Measurements from ENCODE around the gene NDUFA13.

The NDUFA13 gene

DNA sequence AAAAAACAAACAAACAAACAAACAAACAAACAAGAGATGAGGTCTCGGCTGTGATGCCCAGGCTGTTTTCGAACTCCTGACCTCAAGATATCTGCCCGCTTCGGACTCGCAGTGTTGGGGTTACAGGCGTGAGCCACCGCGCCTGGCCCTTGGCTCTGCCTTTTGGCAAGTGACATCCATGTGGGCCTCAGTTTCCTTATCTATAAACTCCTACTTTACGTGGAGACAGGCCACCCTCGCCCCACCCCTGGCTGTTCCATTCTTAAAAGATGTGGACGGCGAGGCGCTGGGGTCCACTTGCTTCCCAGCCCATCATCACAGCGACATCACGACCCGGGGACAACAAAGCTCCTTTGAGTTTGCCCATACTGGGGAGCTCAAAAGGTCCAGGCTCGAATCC is 2.3 kb upstream of the NDUFA13 start:
- no peak for DNase-seq

DNA sequence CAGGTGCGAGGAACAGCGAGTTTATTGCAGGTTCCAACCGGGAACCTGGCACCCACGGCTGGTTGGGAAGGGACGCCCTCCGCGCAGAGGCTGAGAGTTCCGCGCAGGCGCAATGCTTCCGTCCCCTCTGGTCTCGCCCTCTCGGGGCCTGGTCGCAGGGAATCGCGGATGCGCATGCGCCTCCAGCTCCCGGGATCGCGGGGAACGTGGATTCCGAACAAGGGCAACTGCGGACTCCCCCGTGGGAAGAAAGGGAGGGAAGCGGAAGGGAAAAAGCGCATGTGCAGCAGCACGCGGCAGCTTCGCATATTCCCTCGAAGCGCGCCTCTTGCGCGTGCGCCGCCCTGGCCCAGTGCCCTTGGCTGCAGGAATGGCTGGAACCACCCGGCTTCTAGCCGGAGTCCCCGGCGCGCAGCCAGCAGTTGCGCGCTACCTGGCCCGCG is 1.8 kb upstream of the NDUFA13 start:
- DNase-seq: no peak

DNA sequence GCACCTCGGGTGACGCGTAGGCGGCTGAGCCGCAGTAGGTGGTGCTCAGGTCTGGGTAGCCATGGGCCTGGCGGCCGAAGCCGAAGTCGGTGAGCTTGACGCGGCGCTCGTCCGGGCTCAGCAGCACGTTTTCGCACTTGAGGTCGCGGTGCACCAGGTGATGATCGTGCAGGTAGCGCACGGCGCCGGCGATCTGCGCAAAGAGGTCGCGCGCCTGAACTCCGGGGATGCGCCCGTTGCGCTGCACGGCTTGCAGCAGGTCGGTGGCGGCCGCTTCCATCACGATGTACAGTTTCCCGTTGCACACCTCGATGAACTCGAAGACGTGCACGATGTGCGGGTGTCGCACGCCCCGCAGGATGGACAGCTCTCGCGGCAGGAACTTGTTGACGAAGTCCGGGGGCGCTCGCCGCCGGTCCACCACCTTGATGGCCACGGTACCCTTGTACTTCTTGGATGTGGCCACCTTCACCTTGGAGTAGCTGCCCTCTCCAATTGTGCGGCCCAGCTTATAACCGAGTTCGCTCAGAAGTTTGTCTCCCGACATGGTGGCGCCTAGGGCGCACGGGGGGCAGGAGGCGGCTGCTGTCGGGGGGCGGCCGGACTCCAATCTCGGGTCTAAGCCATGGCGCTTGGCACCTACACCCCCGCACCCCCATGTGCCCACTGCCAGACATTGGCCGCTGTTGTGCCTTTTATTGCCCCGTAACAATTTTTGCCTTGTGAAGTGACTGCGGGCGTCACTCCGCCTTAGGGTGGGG is 964 bp upstream of the NDUFA13 start, which contains the start of gene TSSK6:
TSS of gene TSSK6 (minus strand) at position 668 of the 761 bp plus-strand sequence. CDS start at position 547, 121 bp downstream.
- no peak for DNase-seq

DNA sequence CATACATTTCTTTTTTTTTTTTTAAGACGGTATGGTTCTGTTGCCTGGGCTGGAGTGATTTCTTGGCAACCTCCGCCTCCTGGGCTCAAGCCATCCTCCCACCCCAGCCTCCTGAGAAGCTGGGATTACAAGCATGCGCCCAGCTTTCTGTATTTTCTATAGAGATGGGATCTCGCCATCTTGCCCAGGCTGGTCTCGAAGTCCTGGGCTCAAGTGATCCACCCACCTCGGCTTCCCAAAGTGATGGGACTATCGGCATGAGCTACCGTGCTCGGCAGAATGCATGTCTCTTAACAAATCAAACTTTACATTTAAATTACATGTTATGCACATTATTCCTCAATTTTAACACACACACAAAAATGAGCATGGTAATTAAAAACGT is 1.2 kb downstream of the NDUFA13 start:
- DNase-seq: no peak

DNA sequence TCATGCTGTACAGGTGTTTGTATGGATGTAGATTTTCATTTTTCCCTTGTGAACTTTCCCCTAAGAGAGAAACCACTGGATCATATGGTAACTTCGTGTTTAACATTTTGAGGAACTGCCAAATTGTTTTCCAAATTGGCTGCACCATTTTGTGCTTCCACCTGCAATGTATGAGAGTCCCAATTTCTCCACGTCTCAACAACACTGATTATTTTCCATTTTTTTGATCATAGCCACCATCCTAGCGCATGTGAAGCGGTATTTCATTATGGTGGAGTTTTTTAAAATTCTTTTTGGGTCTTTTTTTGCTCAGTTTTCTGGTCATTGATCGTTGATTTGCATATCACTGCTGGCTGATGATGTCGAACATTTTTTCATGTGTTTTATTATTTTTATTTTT is 5.0 kb downstream of the NDUFA13 start:
- DNase-seq: no peak

DNA sequence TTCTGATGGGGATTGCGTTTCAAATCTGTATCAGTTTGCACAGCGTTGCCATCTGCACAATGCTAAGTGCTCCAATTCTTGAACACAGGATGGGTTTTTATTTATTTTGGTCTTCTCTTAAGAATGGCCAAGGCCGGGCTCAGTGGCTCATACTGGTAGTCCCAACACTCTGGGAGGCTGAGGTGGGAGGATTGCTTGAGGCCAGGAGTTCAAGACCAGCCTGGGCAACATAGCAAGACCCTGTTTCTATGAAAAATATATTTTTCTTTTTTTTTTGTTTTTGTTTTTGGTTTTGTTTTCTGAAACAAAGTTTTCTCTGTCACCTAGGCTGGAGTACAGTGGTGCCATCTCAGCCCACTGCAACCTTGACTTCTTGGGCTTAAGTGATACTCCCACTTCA is 7.2 kb downstream of the NDUFA13 start:
- no peak for DNase-seq

DNA sequence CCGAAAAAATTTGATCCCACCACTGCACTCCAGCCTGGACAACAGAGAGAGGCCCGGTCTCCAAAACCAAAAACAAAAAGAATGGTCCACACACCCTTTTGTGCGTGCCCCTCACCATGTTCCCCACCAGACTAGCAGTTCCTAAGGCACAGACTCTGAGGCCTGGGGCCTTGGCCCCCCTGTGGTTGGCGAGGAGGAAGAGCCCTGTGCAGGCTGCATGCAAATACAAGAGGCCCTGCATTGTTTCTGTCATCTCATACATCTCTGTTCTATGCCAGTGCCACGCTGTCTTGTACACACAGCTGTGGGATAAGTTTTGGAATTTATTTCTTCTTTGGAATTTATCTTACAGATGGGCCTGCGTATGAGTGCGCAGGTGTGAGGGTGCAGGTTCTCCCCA is 8.0 kb downstream of the NDUFA13 start:
- DNase-seq: no peak

DNA sequence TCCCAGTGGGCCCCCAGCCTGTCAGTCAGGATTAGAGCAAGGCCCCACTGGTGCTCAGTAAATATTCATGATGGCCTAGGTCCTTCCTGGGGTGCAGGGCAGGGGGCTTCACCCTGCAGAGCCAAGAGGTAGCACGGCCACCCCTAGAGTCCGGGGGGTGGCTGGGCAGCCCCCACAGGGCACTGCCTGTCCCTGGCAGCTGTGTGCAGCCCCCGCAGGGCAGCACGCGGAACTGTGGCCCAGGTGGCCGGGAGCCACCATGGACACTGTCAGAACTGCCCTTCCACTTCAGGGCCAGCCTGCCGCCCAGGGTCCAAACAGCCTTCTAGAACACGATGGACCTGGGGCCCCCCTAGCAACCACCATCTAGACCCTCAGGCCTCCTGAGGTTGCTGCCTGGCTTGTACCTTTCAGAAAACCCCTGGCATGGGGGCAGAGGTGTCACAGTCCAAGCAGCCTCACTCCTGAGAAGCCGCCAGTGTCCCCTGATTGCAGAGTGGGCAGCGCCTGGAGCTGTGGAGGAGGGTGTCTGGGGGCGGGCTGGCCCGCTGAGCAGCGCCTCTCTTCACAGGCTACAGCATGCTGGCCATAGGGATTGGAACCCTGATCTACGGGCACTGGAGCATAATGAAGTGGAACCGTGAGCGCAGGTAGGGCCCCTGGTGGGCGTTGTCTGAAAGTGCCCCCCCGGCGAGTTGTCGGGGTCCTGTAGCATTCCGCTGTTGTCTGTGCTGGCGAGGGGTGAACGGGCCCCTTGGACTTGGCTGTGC is 9.8 kb downstream of the NDUFA13 start:
- DNase-seq: no peak

DNA sequence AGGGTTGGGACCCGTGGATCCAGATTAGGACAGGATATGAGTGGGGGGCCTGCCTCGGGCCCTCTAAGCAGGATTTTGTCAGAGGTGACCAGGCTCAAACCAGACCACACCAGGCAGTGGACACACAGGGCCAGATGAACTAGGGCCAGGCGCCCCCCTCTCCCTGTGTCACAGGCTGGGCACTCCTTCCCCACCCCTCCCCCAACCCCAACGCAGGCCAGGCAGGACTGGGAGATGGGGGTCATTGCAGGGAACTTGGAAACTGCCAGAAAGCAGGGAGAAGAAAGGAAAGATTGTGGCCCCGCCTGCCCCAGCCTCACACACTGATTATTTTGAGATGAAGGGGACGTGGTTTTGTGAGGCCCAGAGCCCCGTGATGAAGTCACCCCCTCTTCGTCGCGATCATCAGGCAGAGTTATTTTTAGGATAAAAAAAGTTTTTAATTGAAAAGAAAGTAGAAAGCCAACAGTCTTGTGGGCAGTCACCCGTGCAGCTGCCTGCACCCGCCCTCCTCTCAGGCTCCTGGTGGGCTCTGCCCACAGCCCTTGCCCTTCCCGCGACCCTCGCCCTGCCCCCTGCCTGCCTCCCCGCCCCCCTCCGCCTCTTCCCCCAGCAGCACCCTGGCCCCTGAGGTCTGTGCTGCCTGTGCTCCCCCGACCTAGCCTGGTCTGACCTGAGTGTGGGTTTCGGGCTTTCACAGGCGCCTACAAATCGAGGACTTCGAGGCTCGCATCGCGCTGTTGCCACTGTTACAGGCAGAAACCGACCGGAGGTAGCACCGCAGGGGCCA is 10.8 kb downstream of the NDUFA13 start:
- no peak for DNase-seq

DNA sequence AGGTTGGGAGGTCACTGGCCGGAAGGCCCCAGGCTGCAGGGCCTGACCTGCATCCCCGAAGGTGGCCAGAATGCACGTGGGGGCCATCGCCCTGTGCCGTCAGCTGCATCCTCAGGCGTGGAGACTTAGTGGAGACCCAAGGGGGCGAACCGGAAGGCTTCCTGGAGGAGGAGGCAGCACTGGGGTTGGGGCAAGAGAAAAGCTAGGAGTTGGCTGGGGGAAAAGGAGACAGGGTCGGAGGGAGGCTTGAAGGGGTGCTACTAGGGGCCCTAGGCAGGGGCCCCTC is 11.3 kb downstream of the NDUFA13 start:
- no peak for DNase-seq

DNA sequence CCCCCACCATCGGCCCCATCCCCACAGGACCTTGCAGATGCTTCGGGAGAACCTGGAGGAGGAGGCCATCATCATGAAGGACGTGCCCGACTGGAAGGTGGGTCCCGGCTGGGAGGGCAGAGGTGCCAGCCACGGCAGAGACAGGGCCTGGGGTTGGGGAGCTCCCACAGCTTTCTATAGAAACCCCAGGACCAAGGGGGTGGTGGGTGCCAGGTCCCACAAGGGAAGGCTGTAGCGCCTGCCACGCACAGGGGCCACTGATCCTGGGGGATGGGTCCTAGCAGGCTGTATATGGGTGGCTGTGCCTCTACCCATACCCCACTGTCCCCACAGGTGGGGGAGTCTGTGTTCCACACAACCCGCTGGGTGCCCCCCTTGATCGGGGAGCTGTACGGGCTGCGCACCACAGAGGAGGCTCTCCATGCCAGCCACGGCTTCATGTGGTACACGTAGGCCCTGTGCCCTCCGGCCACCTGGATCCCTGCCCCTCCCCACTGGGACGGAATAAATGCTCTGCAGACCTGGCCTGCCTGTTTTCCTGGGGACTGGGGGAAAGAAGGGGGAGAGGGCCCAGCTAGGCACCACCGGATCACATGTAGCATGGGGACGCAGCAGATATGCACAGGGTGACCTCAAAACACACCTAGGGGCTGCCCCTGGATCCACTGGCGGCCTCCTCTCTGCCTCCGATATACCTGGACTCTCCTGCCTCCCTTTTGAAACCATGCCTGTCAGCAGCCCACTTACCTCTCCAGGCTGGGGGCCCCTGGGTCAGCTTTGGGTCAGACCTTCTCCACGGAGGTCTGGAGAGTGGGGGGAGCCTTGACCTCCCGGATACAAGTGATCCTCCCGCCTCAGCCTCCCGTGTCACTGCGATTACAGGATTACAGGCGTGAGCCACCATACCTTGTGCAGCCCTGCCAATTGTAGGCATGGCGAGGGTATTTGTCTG is 11.9 kb downstream of the NDUFA13 start:
- no peak for DNase-seq

DNA sequence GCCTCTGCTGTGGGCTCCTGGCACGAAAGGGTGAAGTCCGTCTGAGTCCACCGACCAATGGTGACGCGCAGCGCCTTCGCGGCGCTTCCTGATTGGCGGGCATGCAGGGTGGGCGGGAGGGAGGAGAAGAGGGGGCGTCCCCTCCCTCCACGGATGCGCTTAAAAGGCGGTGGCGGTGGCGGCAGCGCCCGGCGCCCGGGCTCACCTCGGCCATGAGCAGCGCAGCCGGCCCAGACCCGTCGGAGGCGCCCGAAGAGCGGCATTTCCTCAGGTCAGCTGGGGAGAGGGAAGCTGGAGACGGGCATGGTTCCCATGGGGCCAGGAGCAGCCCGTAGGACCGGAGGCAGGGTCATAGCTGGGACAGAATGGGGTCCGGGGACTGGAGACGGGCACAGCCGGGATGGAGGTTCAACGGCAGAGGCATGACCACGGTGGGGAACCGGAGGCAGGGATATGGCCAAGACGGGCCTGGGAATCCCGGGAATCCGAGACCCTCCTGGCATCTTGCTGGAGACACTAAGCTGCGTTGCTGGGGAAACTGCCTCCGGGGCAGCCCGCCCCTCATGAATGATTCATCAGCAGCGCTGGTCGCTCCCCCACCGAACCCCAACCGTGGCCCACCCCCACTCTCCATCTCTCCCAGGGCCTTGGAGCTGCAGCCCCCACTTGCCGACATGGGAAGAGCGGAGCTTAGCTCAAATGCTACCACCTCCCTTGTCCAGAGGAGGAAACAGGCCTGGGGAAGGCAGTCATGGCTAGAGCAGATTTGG is 12.9 kb downstream of the NDUFA13 start, which contains the start of gene YJEFN3:
TSS of gene YJEFN3 (plus strand) at position 191 of the 770 bp plus-strand sequence. CDS start at position 213, 22 bp downstream.
- no peak for DNase-seq

DNA sequence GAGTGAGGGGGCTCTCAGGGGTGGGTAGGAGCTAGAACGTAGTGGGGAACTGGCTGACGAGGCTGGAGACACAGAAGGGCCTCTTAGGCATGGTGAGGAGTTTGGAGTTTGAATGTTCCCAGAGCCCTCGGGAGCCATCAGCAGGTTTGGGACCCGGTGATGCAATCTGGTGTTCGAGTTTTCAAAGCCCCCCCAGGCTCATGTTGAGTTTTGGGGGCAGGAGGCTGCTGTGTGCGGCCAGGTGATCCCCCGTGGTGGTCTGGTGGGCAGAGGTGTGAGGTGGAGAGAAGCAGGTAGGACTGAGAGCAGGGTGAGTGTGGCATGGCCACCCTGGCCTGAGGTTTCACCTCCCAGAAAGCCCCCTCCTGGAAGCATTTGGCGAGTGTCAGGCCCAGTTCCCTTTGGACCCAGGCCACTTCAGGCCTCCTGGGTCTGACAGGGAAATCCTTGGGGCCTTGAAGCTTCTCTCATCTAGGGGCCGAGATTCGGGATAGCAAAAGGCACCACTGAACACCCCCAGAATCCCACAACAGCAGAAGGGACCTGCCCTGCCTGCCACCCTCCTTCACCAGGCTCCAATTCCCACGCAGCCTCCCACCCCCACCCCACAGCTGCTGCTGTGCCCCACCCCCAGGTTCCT is 13.9 kb downstream of the NDUFA13 start:
- DNase-seq: no peak

DNA sequence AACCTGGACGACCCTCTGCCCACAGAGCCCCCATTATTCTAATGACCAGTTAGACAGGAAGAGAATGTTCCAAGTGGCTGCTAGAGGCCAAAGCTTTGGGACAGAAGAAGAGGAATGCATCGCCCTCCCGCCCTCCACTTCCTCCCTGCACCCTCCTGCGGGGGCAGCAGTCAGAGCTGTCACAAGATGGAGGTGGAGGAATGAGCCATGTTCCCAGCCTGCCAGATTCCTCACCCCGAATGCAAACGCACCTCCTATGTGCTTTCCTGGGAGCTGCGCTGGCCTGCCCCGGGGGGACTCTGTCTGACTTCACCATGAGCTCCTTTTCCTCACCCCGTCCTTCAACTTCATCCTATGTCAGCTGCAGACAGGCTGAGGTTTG is 14.4 kb downstream of the NDUFA13 start:
- DNase-seq: no peak

DNA sequence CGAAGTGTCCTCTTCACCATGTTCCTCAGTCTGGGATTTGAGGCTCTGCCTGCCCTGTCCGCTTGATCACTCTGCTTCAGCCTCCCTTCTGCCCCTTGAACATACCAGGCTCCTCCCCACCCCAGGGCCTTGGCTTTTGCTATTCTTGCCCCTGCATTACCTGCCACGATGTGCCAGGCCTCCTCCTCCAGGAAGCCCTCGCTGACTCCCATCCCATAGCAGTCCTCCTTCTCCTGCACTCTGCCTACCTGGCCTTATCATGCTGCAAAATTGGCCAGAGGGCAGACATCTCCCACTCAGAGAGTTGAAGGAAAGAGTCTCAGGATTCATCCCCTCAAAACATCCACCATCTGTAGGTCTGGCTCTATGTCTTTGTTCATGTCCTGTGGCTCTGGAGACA is 14.9 kb downstream of the NDUFA13 start:
- DNase-seq: no peak

DNA sequence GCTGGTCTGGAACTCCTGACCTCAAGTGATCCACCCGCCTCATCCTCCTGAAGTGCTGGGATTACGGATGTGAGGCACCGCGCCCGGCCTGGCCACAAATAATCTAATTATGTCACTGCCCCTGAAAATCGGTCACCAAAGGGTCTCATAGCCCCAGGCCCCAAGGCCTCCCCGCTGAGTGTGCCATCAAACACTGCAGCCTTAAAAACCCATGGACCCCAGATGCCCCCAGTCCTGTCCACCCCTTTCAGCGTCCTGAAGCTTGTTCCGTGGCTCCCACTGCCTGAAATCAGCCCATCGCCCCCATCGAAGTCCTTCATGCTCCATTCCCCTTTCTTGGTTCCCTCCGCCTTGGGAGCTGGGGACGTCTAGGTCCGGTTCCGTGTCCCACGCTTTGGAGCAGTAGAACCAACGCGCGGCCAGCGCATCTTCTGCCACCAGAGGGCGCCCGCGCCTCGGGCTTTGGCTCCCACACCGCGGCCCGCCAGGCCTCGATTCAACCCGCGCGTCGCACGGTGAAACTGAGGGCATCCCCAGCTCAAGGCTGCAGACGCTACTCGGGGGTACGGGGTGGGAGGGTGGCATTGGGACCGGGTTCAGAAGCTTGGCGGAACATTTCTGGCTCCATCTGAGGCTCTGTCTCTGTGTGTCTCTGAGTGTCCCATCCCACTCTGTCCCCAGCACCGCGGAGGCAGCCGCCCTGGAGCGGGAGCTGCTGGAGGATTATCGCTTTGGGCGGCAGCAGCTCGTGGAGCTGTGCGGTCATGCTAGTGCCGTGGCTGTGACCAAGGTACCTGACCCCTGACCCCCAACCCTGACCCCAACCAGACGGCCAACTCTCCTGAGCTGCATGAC is 16.2 kb downstream of the NDUFA13 start:
- DNase-seq: peak; percentile 44 to 60

DNA sequence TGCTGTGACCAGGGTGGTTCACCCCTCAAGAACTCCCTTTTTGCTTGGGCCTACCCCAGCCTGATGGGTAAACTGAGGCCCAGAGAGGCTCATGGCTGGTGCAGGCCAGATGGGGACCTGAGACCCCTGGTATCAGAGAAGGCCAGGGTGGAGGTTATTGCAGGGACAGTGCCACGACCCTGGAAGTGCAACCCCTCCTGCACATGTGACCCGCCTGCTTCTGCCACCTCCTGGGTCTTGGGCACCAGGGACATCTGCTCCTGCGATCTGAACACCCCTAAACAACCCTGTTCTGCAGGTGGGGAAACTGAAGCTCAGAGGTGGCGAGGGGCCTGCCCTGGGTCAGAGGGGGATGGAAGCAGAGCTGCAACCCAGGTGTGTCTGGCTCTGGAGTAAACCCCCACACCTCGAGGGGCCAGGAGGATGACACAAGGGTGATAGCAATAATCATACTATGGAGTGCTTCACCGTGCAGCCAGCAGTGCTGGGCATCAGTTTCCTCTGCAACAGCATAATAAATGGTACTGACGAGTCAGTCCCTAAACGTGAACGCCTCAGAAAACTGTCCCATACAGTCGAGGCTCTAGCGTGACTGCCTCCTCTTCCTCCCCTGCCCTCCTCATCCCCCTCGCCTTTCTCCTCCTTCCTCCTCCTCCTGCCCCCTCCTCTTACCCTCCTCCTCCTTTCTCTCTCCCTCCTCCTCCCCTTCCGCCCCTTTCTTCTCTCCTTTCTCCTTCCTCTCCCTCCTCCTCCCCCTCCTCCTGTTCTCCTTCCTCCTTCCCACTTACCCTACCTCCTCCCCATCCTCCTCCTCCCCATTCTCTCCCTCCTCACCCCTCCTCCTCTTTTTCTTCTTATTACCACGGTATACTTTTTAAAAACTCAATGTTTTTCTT is 17.0 kb downstream of the NDUFA13 start:
- DNase-seq: no peak

DNA sequence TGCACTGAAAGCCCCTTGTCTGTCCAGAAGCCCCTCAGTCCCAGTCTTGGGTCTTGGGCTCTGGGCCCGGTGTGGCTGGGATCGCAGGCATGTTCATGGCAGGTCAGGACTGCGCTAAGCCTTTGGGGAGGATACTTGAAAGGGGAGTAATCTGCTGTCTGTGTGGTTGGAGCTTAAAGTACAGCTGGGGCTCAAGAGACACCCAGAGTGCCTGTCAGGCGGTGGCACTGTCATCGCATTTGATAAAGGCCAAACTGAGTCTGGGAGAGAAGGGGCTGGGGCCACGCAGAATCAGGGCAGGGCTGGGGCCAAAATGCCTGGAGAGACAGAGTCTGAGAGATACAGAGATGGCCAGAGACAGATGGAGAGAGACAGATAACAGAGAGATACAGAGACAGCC is 17.8 kb downstream of the NDUFA13 start:
- DNase-seq: peak; percentile 22 to 60
